ENCODE measurements around the gene PTPRK. TPM values are rescaled to one million over a fixed set of nuclear protein-coding genes. Genes with fewer than 3 reads are reported as not detected.

The PTPRK gene
- total and polyA plus RNA-seq, 2 of the 8 experiments (the other 6 are each of a cell fraction or from before 2014, with no cell fraction given): 11.4 to 47.3 TPM

DNA sequence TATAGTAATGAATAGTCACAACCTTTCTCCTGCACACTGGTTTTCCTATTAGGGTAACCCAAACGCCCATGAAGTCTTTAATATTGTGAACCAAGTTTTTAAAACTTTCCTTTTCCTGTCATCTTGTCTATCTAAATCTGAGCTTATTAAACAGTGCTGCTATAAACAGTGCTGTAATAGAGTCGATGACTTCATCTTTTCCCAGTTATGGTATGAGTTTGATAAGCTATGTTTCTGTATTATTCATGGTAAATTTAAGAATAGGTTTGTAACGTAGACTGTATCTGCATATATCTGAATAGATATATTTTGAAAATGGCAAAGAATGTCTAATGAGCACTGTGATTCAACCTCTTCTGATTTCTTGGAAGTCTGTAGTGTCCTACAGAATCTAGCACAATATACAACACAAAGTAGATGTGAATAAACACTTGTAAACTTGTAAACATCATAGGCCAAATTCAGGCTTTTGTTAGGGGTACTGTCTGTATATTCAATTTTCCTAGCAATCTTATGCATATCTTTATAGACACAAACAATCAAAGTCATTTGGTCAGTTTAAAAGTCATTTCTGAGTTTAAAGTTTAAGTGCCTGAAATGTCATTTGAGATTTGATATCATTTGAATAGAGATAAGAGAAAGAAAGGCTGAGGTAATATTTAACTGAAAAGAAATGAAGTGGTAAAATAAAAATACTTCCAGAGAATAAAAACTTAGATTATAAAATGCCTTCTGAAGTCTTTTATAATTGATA lies 155.5 kb downstream of the PTPRK start:
- Histone ChIP-seq H3K23ac (ENCODE audit: insufficient read length) (no peak overlapping the region), H2AFZ (ENCODE audit: low read length) (no peak overlapping the region), H2BK20ac (ENCODE audit: low read length) (no peak overlapping the region), H2BK15ac (ENCODE audit: low read length) (no peak overlapping the region), H4K5ac (ENCODE audit: insufficient read length, low read depth, low read length) (no peak overlapping the region), H3K4me2 (ENCODE audit: insufficient read depth in 1 of 2, low read depth in 2 of 2, low read length in 2 of 2) (no peak overlapping the region), H3K18ac (ENCODE audit: extremely low read depth, low read length) (no peak overlapping the region), H3K23me2 (ENCODE audit: low read depth, low read length) (no peaks in the 10 kb centered on the region), H3K27me3 (replicated peaks in 1 of 4; ENCODE audit: control insufficient read depth in 3 of 4, extremely low read depth in 1 of 4, insufficient read depth in 3 of 4, low read length in 3 of 4) (peaks cover 0 to 1% (median 0%) of the 10 kb centered on the region in 4 experiments; a peak in 1 of 7 replicates), H3K14ac (ENCODE audit: insufficient read length) (no peak overlapping the region), H3K4me1 (replicated peaks in 1 of 4; ENCODE audit: control insufficient read depth in 3 of 4, insufficient read depth in 4 of 4, low read length in 3 of 4) (no peaks in the 10 kb centered on the region), H3K4ac (replicated peaks; ENCODE audit: insufficient read length, low read depth, low read length) (no peak overlapping the region), H3K79me1 (ENCODE audit: low read depth, low read length) (no peaks in the 10 kb centered on the region), H4K8ac (ENCODE audit: extremely low read depth, insufficient read depth, low read length) (no peak overlapping the region), H3K4me3 (ENCODE audit: extremely low read depth in 1 of 4, insufficient read depth in 2 of 4, low read depth in 3 of 4, low read length in 4 of 4) (no peak overlapping the region), H2BK12ac (ENCODE audit: low read depth, low read length) (no peak overlapping the region), H4K91ac (replicated peaks; ENCODE audit: insufficient read length, low read length) (no peak overlapping the region), H3K56ac (replicated peaks; ENCODE audit: insufficient read length, low read depth, low read length) (no peak overlapping the region), H2BK120ac (replicated peaks; ENCODE audit: low read depth, low read length) (no peak overlapping the region), H2AK5ac (ENCODE audit: low read depth, low read length) (no peak overlapping the region), H3K79me2 (ENCODE audit: control insufficient read depth in 1 of 2, insufficient read depth in 2 of 2, low read length in 2 of 2) (peaks cover 0 to 23% of the 10 kb centered on the region in 2 experiments; a peak in 2 of 4 replicates), H3K9ac (replicated peaks in 1 of 4; ENCODE audit: extremely low read depth in 1 of 4, low read depth in 3 of 4, low read length in 3 of 4) (no peak overlapping the region), H3K36me3 (ENCODE audit: control insufficient read depth in 2 of 4, insufficient read depth in 4 of 4, low read length in 3 of 4) (no peaks in the 10 kb centered on the region), H2BK5ac (ENCODE audit: low read depth, low read length) (no peak overlapping the region), H3K27ac (ENCODE audit: low read depth, low read length) (no peak overlapping the region), H3K9me3 (ENCODE audit: insufficient read depth in 2 of 2, low read depth in 1 of 2, low read length in 1 of 2) (no peaks in the 10 kb centered on the region), H4K20me1 (replicated peaks in 1 of 2; ENCODE audit: control insufficient read depth in 1 of 2, insufficient read depth in 2 of 2, low read length in 2 of 2) (peaks cover 0 to 1% of the 10 kb centered on the region in 2 experiments)
- FAIRE-seq (no peak), DNase-seq (ENCODE audit: low read depth in 1 of 2, low spot score in 2 of 2) (no peak)
- WGBS, 2 experiments (ENCODE audit: extremely low coverage in 1 of 2, insufficient coverage in 1 of 2, insufficient read length in 1 of 2, insufficient replicate concordance in 2 of 2, low coverage in 1 of 2, low lambda C conversion rate in 2 of 2, missing lambda C conversion rate in 1 of 2): 94% methylated on average over 3 of the region's 3 CpGs; no CpG with 5 or more reads in 1 of the 2 experiments
- CTCF ChIA-PET (ENCODE audit: partially characterized antibody): no interaction called here
- POLR2A ChIA-PET (ENCODE audit: partially characterized antibody): no interaction called here
- no peak for TF ChIP-seq CREB1 (IDR thresholded peaks at IDR 0.05)
- no peak for TF ChIP-seq CBX5 (IDR thresholded peaks at IDR 0.05; ENCODE audit: low read depth, low read length)
- no peak for TF ChIP-seq SP4 (IDR thresholded peaks at IDR 0.05; ENCODE audit: low read length)
- TF ChIP-seq TEAD4 (IDR thresholded peaks at IDR 0.05; ENCODE audit: low read depth, low read length): no peak
- TF ChIP-seq JUND (IDR thresholded peaks at IDR 0.05; ENCODE audit: low read length): no peak
- no peak for TF ChIP-seq NANOG (IDR thresholded peaks at IDR 0.05; ENCODE audit: insufficient read depth, low read depth, low read length, poor library complexity, severe bottlenecking)
- TF ChIP-seq TAF1 (IDR thresholded peaks at IDR 0.05; ENCODE audit: low read depth, low read length): no peak
- no peak for TF ChIP-seq NRF1 (IDR thresholded peaks at IDR 0.05; ENCODE audit: low read depth, low read length)
- TF ChIP-seq PHF8 (conservative IDR thresholded peaks at IDR 0.05; ENCODE audit: low read depth, low read length): no peak
- TF ChIP-seq TBP (IDR thresholded peaks at IDR 0.05; ENCODE audit: low read depth, low read length): no peak
- no peak for TF ChIP-seq SUZ12 (IDR thresholded peaks at IDR 0.05; ENCODE audit: low read length)
- TF ChIP-seq SP1 (IDR thresholded peaks at IDR 0.05; ENCODE audit: low read depth, low read length): no peak
- no peak for TF ChIP-seq HDAC6 (IDR thresholded peaks at IDR 0.05; ENCODE audit: low read depth, low read length)
- no peak for TF ChIP-seq EZH2 (IDR thresholded peaks at IDR 0.05; ENCODE audit: low read depth, low read length, severe bottlenecking)
- no peak for TF ChIP-seq CHD1 (IDR thresholded peaks at IDR 0.05; ENCODE audit: low read depth, low read length)
